Subcutaneous adipose tissue (tissue), 4 donors: Measurements from ENCODE around the gene TMEM59. TPM values are rescaled to one million over a fixed set of nuclear protein-coding genes. Genes with fewer than 3 reads are reported as not detected.

ENCODE experiments used
- small RNA-seq: library from RNA; depleted of rRNA; stranded (forward); fragments of <200 nt; gene quantifications from one replicate; pipeline ENCODE3, GENCODE V24; 2016
- total RNA-seq, 4 donors: library from RNA; depleted of rRNA; stranded (reverse); fragments of >200 nt; gene quantifications; one replicate each; pipeline ENCODE4 v1.1.0, GENCODE V29; 2016
- TF ChIP-seq, protein P1 (sequence below): fragments of 450-650 bp; IDR thresholded peaks from one replicate; pipeline ENCODE4 v1.5.1; 2016; ENCODE audit warnings: low read depth, mild to moderate bottlenecking, control low read depth, antibody characterized with exemption, moderate library complexity

Gene TMEM59
- total RNA-seq, 4 donors from 2014 or later, result 184 to 344 (median 338) TPM

DNA sequence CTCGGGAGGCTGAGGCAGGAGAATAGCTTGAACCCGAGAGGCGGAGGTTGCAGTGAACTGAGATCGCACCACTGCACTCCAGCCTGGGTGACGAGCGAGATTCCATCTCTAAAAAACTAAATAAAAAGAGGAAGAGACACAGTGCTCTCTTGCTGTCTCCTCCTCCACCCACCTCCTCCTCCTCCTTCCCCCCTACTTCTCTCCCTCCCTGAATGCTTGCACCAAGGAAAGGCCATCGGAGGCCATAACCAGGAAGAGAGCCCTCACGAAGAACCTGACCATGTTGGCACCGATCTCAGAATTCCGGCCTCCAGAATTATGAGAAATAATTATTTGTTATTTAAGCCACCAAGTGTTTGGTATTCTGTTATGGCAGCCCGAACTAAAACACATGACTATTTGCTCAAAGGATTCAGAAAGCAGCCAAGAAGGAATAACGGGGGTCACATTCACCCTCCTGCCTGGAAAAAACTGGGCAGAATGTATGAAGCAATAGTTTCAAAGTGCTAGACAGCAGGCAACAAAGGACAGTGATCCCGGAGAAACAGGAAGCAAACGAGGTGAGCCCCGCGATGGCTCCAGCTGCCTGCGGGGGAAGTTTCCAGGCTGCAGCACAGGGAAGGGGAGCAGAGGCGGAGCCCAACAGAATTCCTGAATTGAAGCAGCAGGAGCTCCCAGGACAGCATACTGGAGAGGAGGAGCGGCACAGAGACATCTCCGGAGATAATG, 70.8 kb downstream of the TMEM59 start:
- TF ChIP-seq, protein P1, sequence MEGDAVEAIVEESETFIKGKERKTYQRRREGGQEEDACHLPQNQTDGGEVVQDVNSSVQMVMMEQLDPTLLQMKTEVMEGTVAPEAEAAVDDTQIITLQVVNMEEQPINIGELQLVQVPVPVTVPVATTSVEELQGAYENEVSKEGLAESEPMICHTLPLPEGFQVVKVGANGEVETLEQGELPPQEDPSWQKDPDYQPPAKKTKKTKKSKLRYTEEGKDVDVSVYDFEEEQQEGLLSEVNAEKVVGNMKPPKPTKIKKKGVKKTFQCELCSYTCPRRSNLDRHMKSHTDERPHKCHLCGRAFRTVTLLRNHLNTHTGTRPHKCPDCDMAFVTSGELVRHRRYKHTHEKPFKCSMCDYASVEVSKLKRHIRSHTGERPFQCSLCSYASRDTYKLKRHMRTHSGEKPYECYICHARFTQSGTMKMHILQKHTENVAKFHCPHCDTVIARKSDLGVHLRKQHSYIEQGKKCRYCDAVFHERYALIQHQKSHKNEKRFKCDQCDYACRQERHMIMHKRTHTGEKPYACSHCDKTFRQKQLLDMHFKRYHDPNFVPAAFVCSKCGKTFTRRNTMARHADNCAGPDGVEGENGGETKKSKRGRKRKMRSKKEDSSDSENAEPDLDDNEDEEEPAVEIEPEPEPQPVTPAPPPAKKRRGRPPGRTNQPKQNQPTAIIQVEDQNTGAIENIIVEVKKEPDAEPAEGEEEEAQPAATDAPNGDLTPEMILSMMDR, result no peak

GRCh38 chr1:53981220-53981619, 71.8 kb downstream of the TMEM59 start:
- TF ChIP-seq, protein P1, result no peak

DNA sequence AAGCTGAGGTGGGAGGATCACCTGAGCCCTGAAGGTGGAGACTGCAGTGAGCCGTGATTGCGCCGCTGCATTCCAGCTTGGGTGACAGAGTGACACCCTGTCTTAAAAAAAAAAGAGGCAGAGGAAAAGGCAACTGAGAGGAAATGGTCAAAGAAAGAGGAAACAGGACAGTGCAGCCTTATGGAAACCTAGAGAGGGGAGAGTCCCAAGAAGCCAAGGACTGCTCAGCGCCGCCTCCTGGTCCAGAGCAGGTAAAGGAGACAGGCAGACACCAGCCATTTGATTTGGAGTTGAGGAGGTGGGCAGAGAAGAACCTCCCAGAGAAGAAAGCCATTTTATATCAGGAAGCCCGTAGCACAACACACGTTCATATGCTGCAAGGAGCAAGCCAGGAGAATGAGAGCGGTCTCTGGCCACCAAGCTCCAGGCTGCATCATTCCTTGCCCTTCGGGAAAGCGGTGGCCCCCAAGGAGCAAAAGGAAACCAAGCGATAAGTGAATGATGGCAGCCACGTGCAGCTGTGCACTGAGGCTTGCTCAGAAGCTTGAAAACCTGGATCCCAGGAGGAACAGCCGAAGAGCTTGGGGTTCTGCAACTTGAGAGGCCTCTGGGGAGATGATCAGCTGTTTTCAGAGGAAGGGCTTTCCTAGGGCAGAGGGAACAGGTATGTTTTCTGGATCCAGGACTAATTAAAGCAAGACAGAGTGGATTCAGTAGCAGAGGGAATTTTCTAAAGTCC, 73.1 kb downstream of the TMEM59 start:
- TF ChIP-seq, protein P1, result no peak

Small RNA genes lying within 50 kb of the gene (small RNA-seq; reads per million reads assigned to genes)
- gene AL353898.1 (not detected), gene AL353898.2 (not detected)

Other genes starting within 250 kb of the TMEM59 start
- gene NDC1, start 214.9 kb downstream of the TMEM59 start, total RNA-seq, result 10 to 100 TPM in 2 of 4 donors, 1 to 10 TPM in 2; 6.0 to 15.1 (median 11.9) TPM
- gene YIPF1, start 163.4 kb downstream of the TMEM59 start, total RNA-seq, result 10 to 100 TPM; 17.0 to 35.2 (median 23.9) TPM
- gene DIO1, start 159.0 kb downstream of the TMEM59 start, total RNA-seq, result not detected
- 10 to 100 TPM; 13.2 to 34.1 (median 21.7) TPM for gene IFT25, start 107.5 kb downstream of the TMEM59 start, total RNA-seq
- gene LRRC42, start 106.9 kb downstream of the TMEM59 start, total RNA-seq, result 10 to 100 TPM in 3 of 4 donors, 1 to 10 TPM in 1; 9.6 to 19.4 (median 15.3) TPM
- gene LDLRAD1, start 35.0 kb downstream of the TMEM59 start, total RNA-seq, result not detected
- gene TCEANC2, start 404 bp upstream of the TMEM59 start, total RNA-seq, result 1 to 10 TPM; 3.3 to 5.6 (median 4.4) TPM
- gene CDCP2, start 99.8 kb upstream of the TMEM59 start, total RNA-seq, result under 1 TPM in 1 of 4 donors, not detected in 3; 0.16 TPM
- gene CYB5RL, start 146.8 kb upstream of the TMEM59 start, total RNA-seq, result 1 to 10 TPM; 3.9 to 6.4 (median 5.4) TPM
- 10 to 100 TPM; 55.8 to 86.5 (median 56.9) TPM for gene MRPL37, start 147.0 kb upstream of the TMEM59 start, total RNA-seq